GM10266 (cell line): Measurements from ENCODE around the gene PAK5.

Experiments
- DNase-seq: peaks from one replicate; pipeline ENCODE4 v3.0.0; 2012; ENCODE audit errors: extremely low spot score
- TF ChIP-seq, protein P1 (sequence below): IDR thresholded peaks from 2 replicates; pipeline ENCODE4 v1.5.1; 2012; ENCODE audit warnings: mild to moderate bottlenecking, low read depth; ENCODE audit not compliant: control insufficient read depth, insufficient read depth; ENCODE audit errors: missing control alignments

The PAK5 gene

DNA sequence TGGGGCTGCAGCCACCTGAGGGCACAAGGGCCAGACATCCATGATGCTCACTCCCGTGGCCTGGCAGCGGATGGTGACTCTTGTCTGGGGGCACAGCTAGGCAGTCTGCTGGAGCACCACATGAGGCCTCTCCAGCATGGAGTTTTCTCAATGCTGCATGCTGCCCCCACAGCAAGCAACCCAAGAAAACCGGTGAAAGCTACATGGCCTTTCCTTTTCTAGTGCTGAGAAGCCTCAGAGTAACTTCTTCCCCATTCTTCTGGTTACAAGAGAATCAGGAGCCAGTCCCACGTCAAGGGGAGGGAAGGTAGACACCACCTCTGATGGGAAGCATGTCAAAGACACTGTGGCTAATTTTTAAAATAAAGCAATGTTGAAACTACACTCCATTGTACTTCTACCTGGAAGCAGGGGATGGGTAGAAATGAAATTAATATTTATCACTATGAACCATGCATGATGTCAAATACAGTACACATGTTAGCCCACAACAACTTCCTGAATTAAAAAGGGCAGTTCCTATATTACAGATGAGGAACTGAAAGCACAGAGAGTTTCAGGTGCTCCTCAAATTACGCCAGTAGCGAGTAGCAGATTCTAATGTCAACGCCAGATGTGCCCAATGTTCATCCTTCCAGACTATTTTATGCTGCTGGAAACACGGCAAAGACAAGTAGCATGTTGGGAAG is 223.0 kb downstream of the PAK5 start:
- peak; percentile 27 for DNase-seq
- TF ChIP-seq, protein P1, sequence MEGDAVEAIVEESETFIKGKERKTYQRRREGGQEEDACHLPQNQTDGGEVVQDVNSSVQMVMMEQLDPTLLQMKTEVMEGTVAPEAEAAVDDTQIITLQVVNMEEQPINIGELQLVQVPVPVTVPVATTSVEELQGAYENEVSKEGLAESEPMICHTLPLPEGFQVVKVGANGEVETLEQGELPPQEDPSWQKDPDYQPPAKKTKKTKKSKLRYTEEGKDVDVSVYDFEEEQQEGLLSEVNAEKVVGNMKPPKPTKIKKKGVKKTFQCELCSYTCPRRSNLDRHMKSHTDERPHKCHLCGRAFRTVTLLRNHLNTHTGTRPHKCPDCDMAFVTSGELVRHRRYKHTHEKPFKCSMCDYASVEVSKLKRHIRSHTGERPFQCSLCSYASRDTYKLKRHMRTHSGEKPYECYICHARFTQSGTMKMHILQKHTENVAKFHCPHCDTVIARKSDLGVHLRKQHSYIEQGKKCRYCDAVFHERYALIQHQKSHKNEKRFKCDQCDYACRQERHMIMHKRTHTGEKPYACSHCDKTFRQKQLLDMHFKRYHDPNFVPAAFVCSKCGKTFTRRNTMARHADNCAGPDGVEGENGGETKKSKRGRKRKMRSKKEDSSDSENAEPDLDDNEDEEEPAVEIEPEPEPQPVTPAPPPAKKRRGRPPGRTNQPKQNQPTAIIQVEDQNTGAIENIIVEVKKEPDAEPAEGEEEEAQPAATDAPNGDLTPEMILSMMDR: no peak

DNA sequence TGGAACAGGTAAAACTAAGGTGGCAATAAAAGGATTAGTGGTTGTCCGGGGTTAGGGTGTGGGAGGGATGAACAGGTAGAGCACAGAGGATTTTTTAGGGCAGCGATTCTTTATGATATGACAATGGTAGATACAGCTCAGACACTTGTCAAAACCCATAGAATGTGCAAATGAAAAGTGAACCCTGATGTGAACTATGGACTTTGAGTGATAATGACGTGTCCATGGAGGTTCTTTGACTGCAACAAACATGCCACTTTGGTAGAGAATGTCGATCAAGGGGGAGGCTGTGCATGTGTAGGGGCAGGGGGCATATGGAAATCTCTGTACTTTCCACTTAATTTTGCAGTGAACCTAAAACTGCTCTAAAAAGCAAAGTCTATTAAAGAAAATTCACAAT is 223.8 kb downstream of the PAK5 start:
- TF ChIP-seq, protein P1: no peak
- no peak for DNase-seq

DNA sequence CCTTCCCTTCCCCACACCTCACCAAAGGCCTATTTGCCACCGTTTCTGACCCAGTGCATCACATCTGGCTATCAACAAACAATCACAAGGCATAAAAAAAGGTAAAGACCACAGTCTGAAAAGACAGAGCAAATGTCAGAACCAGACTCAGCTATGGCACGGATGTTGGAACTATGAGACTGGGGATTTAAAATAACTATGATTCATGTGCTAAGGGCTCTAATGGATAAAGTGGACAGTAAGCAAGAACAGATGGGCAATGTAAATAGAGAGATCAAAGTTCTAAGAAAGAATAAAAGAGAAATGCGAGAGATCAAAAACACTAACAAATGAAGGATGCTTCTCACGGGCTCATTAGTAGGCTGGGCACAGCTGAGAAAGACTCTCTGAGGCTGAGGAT is 225.0 kb downstream of the PAK5 start:
- DNase-seq: no peak
- TF ChIP-seq, protein P1: no peak

DNA sequence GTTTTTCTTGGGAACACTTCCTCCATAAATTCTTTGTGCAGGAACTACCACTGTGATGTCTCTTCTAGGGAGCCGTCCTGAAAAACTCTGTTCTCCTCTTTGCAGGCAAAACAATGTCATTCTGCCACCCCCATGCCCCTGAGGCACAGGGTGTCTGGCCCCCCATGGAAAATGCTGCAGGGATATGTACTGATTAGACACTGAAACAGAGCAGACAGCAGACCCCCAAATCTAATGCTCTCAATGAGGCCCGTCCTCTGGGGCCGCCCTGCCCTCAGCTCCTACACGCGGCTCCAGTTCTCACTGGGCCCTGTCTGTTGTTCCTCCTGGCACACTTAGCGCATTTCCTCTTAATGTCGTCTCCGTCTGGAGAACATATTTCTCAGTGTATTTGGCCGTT is 227.0 kb downstream of the PAK5 start:
- DNase-seq: no peak
- TF ChIP-seq, protein P1: no peak

DNA sequence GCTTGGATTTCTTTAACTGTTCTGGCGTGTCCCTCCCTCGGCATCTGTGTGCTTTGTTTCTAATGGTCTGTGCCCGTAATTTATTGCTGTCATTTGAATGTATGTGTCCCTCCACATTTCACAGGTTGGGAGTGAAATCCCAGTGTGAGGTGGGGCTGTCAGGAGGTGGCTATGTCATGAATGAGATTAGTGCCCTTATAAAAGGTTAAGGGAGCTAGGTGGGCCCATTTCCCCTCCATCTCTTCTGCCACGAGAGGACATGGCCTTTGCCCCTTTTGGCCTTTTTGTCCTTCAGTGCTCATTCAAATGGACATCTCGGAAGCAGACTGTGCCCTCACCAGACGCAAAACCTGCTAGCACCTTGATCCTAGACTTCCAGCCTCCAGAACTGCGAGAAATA is 228.2 kb downstream of the PAK5 start:
- no peak for DNase-seq
- TF ChIP-seq, protein P1: no peak

DNA sequence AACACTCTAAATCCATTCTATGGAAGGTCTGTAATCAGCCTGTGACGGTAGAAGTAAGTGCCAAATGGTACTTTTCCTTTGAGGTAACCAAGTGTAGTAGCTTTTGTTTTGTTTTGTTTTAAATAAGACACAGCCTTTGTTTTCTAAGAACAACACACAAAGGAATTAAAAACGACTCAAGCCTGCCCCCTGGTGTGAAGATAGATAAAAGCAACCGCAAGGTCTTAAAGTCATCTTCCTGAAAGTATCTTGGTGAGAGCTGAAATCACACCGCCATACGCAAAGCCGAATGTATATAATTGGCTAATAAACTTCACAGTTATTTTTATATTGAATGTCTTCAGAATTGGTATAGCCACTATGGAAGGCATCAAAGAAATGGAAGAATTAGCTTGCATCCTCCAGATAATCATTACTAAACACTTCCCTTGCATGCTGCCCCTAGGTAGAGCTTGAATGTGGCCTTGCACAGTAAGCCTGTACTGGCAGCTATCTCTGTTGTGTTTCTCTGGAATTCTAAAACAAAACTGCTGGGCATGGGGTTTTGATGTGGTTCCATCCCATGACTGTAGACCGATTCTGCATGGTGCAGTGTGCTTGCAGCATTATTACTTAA is 228.9 kb downstream of the PAK5 start:
- peak; percentile 37 for DNase-seq
- TF ChIP-seq, protein P1: peak; percentile 55

DNA sequence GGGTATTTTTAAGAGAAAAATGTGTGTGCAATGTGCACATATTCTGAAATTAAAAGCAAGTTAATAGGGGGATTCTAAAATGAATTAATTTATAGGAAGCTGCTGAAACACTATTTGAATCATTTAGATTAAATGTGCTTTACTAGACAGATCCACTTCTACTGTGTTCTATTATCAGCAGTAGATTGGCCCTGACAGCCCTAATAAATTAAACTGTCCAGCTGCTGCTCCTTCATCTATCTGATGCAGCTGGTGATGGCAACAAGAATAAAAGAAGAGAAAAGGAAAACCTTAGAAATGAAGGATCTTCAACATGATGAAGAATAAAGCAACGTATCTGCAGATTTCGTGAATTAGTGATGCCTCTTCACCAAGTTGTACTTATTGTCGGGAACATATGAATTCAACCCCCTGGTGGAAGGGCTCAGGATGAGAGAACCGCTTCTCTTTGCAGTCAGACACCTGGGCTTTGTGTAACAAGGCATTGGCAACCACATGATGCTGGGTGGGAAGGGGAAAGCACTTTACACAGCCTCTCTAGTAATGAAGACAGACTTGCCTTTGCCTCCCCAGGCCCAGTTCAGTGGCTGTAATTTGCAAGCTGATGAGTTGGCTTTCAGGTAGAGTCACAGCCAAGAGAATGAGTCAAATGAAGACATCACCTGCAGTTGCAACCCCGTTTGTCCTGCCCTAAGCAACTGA is 230.1 kb downstream of the PAK5 start:
- TF ChIP-seq, protein P1: no peak
- DNase-seq: no peak
